MM.1S (cell line): Measurements from ENCODE around the gene ANXA4.

Experiments used
- DNase-seq: peaks from one replicate; pipeline ENCODE4 v3.0.0-alpha.2; 2015
- H2AFZ ChIP-seq: fragments of 300-600 bp; sonication (generic); 2 replicates; pipeline ENCODE4 v1.6.0; 2016; ENCODE audit warnings: antibody characterized with exemption, low read length
- H3F3A ChIP-seq: fragments of 300-600 bp; sonication (generic); 2 replicates; pipeline ENCODE4 v1.6.1; 2016; ENCODE audit warnings: mild to moderate bottlenecking, antibody characterized with exemption, low read length, moderate library complexity, mixed read lengths; ENCODE audit not compliant: insufficient read depth
- H3K27ac ChIP-seq: fragments of 300-600 bp; sonication (generic); 2 replicates; pipeline ENCODE4 v1.5.1; 2016; ENCODE audit warnings: mild to moderate bottlenecking, low read length
- H3K27me3 ChIP-seq: fragments of 300-600 bp; sonication (generic); replicated peaks from 2 replicates; pipeline ENCODE4 v1.6.0; 2016; ENCODE audit warnings: low read length; ENCODE audit not compliant: insufficient read depth
- H3K36me3 ChIP-seq: fragments of 300-600 bp; sonication (generic); replicated peaks from 2 replicates; pipeline ENCODE4 v1.6.1; 2016; ENCODE audit warnings: mild to moderate bottlenecking, low read length, mixed read lengths; ENCODE audit not compliant: insufficient read depth
- H3K4me1 ChIP-seq: fragments of 300-600 bp; sonication (generic); 2 replicates; pipeline ENCODE4 v1.6.1; 2016; ENCODE audit warnings: low read length, mixed read lengths
- H3K4me2 ChIP-seq: fragments of 300-600 bp; sonication (generic); 2 replicates; pipeline ENCODE4 v1.6.0; 2016; ENCODE audit warnings: low read depth, low read length
- H3K4me3 ChIP-seq: fragments of 300-600 bp; sonication (generic); 2 replicates; pipeline ENCODE4 v1.5.1; 2016; ENCODE audit warnings: low read length, mixed read lengths
- H3K79me2 ChIP-seq: fragments of 300-600 bp; sonication (generic); 2 replicates; pipeline ENCODE4 v1.6.1; 2016; ENCODE audit warnings: mixed run types, low read length, mixed read lengths
- H3K9ac ChIP-seq: fragments of 300-600 bp; sonication (generic); 2 replicates; pipeline ENCODE4 v1.6.1; 2016; ENCODE audit warnings: low read length, mixed read lengths
- H3K9me2 ChIP-seq: fragments of 300-600 bp; sonication (generic); replicated peaks from 2 replicates; pipeline ENCODE4 v1.6.1; 2016; ENCODE audit warnings: mild to moderate bottlenecking, low read length, mixed read lengths; ENCODE audit not compliant: insufficient read depth
- H3K9me3 ChIP-seq: fragments of 300-600 bp; sonication (generic); replicated peaks from 2 replicates; pipeline ENCODE4 v1.6.1; 2016; ENCODE audit warnings: mild to moderate bottlenecking, low read length, mixed read lengths; ENCODE audit not compliant: insufficient read depth
- H4K20me1 ChIP-seq: fragments of 300-600 bp; sonication (generic); 2 replicates; pipeline ENCODE4 v1.6.1; 2016; ENCODE audit warnings: mild to moderate bottlenecking, low read length, moderate library complexity, mixed read lengths; ENCODE audit not compliant: insufficient read depth
- CTCF ChIP-seq: fragments of 300-600 bp; sonication (generic); IDR thresholded peaks from 2 replicates; pipeline ENCODE4 v1.5.1; 2016; ENCODE audit warnings: antibody characterized with exemption, low read length, mixed read lengths
- EZH2 ChIP-seq: fragments of 300-600 bp; sonication (generic); optimal IDR thresholded peaks from 2 replicates; pipeline ENCODE3; 2017; ENCODE audit warnings: low read depth, mild to moderate bottlenecking, antibody characterized with exemption, low read length, mixed read lengths
- EZH2phosphoT487 ChIP-seq: fragments of 300-600 bp; sonication (generic); IDR thresholded peaks from 2 replicates; pipeline ENCODE4 v1.6.1; 2018; ENCODE audit warnings: antibody characterized with exemption, low read length

Gene ANXA4

GRCh38 chr2:69729781-69730180 is 12.2 kb upstream of the ANXA4 start:
- Histone ChIP-seq H3K9me2 (no peaks in the 10 kb centered on the region), H3K4me2 (no peak overlapping the region), H3F3A (no peaks in the 10 kb centered on the region), H3K4me3 (no peak overlapping the region), H3K36me3 (no peaks in the 10 kb centered on the region), H3K27ac (no peak overlapping the region), H3K27me3 (no peaks in the 10 kb centered on the region), H3K4me1 (no peaks in the 10 kb centered on the region), H2AFZ (no peak overlapping the region), H3K9me3 (no peaks in the 10 kb centered on the region), H3K9ac (no peak overlapping the region), H3K79me2 (no peaks in the 10 kb centered on the region), H4K20me1 (no peaks in the 10 kb centered on the region)
- DNase-seq, result no peak
- TF ChIP-seq CTCF, result no peak
- no peak for TF ChIP-seq EZH2
- no peak for TF ChIP-seq EZH2phosphoT487

- no peak overlapping the region for H2AFZ ChIP-seq
- no peak for TF ChIP-seq CTCF
- H3K27me3 ChIP-seq, result no peaks in the 10 kb centered on the region
- H3K27ac ChIP-seq, result no peak overlapping the region
- no peak overlapping the region for H3K4me3 ChIP-seq
- no peak overlapping the region for H3K9ac ChIP-seq
- no peaks in the 10 kb centered on the region for H3K79me2 ChIP-seq
- no peaks in the 10 kb centered on the region for H3K9me3 ChIP-seq
- no peak overlapping the region for H3K4me2 ChIP-seq
- no peaks in the 10 kb centered on the region for H3K36me3 ChIP-seq
- H3K4me1 ChIP-seq, result no peaks in the 10 kb centered on the region
- H4K20me1 ChIP-seq, result no peaks in the 10 kb centered on the region
- no peak for DNase-seq
- no peaks in the 10 kb centered on the region for H3F3A ChIP-seq
- no peaks in the 10 kb centered on the region for H3K9me2 ChIP-seq
Measured at GRCh38 chr2:69731147-69731970, 10.6 kb upstream of the ANXA4 start.

DNA sequence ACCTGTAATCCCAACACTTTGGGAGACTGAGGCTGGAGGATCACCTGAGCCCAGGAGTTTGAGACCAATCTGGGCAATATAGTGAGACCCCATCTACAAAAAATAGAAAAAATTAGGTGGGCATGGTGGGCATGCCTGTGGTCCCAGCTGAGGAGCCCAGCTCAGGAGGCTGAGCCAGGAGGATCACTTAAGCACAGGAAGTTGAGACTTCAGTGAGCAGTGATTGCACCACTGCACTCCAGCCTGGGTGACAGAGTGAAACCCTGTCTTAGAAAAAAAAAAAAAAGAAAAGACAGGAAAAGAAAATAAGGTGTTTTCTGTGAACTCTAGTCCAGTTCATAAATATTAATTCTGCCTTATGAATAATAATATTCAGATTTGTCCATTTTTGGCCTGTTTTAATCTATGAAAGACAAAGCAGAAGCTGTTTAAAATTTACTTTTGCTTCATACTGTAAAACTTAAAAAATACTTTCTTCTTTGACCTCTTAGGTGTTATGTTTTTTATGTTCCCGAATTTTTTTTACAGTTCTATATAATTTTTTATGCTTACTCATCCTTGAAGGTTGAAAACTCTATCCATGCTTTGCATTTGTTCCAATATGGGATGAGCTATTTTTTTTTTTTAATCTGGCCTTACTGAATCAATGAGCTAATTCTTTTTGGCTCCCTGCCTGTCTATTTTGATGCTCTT is 8.4 kb upstream of the ANXA4 start:
- no peak overlapping the region for H3K9ac ChIP-seq
- H3K36me3 ChIP-seq, result no peaks in the 10 kb centered on the region
- TF ChIP-seq EZH2phosphoT487, result no peak
- no peak for TF ChIP-seq CTCF
- TF ChIP-seq EZH2, result no peak
- H3K79me2 ChIP-seq, result no peaks in the 10 kb centered on the region
- H4K20me1 ChIP-seq, result no peaks in the 10 kb centered on the region
- H3K4me3 ChIP-seq, result no peak overlapping the region
- H3K27me3 ChIP-seq, result no peaks in the 10 kb centered on the region
- H3K9me2 ChIP-seq, result no peaks in the 10 kb centered on the region
- DNase-seq, result no peak
- H3F3A ChIP-seq, result no peaks in the 10 kb centered on the region
- H3K9me3 ChIP-seq, result no peaks in the 10 kb centered on the region
- H2AFZ ChIP-seq, result no peak overlapping the region
- no peak overlapping the region for H3K4me2 ChIP-seq
- no peaks in the 10 kb centered on the region for H3K4me1 ChIP-seq
- H3K27ac ChIP-seq, result no peak overlapping the region
